DND-41 (cell line): ENCODE results near the gene SRCAP.

ENCODE experiments used
- CTCF ChIP-seq: IDR thresholded peaks from 2 replicates; pipeline ENCODE4 v1.5.1; 2012; ENCODE audit warnings: borderline replicate concordance, low read length, moderate library complexity, mild to moderate bottlenecking; ENCODE audit not compliant: poor library complexity, severe bottlenecking; ENCODE audit errors: extremely low read depth
- EZH2 ChIP-seq: IDR thresholded peaks from 3 replicates; pipeline ENCODE4 v1.6.1; 2012; ENCODE audit warnings: borderline replicate concordance, low read depth, mild to moderate bottlenecking, moderate library complexity, low read length, inconsistent platforms; ENCODE audit not compliant: severe bottlenecking

GRCh38 chr16:30668393-30668792, 30.6 kb upstream of the SRCAP start:
- no peak for TF ChIP-seq CTCF
- no peak for TF ChIP-seq EZH2
